ENCODE data around the gene CPD. TPM values are rescaled to one million over a fixed set of nuclear protein-coding genes. Genes with fewer than 3 reads are reported as not detected.

Gene CPD
- total and polyA plus RNA-seq, 4 donors: 19.1 to 139 (median 58.8) TPM

- 98% methylated on average over 1 of the region's 1 CpG for WGBS
Measured at GRCh38 chr17:30427611-30428010, 48.9 kb downstream of the CPD start.

GRCh38 chr17:30429155-30429554 lies 50.4 kb downstream of the CPD start:
- no peaks in the 10 kb centered on the region for H3K27me3 ChIP-seq (ENCODE audit: control insufficient read depth in 4 of 4, insufficient read depth in 4 of 4, low read length in 3 of 4)
- 96% methylated on average over 1 of the region's 1 CpG for WGBS
- no peaks in the 10 kb centered on the region for H3K4me1 ChIP-seq (ENCODE audit: control insufficient read depth in 4 of 4, insufficient read depth in 4 of 4, low read length in 3 of 4)
- H3K9me3 ChIP-seq (ENCODE audit: control insufficient read depth in 4 of 4, low read length in 3 of 4): no peaks in the 10 kb centered on the region
- no peak for DNase-seq (ENCODE audit: low spot score)
- H3K9ac ChIP-seq (ENCODE audit: low read depth in 1 of 2, low read length in 2 of 2): no peak overlapping the region
- no peak for TF ChIP-seq JUND (IDR thresholded peaks at IDR 0.05)
- no peak for TF ChIP-seq REST (IDR thresholded peaks at IDR 0.05)
- TF ChIP-seq RAD21 (IDR thresholded peaks at IDR 0.05): no peak
- TF ChIP-seq ZBTB33 (IDR thresholded peaks at IDR 0.05): no peak
- TF ChIP-seq NR2F2 (IDR thresholded peaks at IDR 0.05): no peak
- TF ChIP-seq FOXA2 (IDR thresholded peaks at IDR 0.05): no peak
- no peak for TF ChIP-seq GABPA (IDR thresholded peaks at IDR 0.05 in 1 of 2, conservative IDR thresholded peaks at IDR 0.05 in 1 of 2)
- peaks cover 2 to 15% (median 9%) of the 10 kb centered on the region in 4 donors for H3K36me3 ChIP-seq (ENCODE audit: control insufficient read depth in 4 of 4, insufficient read depth in 3 of 4, low read depth in 1 of 4, low read length in 3 of 4)
- H3K27ac ChIP-seq (ENCODE audit: low read depth in 1 of 2, low read length in 2 of 2): no peak overlapping the region
- H3K4me3 ChIP-seq (ENCODE audit: low read depth in 1 of 3, low read length in 3 of 3): no peak overlapping the region

More at GRCh38 chr17:30427611-30428010, 48.9 kb downstream of the CPD start:
- Histone ChIP-seq H3K4me1 (ENCODE audit: control insufficient read depth in 4 of 4, insufficient read depth in 4 of 4, low read length in 3 of 4) (no peaks in the 10 kb centered on the region), H3K9me3 (ENCODE audit: control insufficient read depth in 4 of 4, low read length in 3 of 4) (no peaks in the 10 kb centered on the region), H3K27me3 (ENCODE audit: control insufficient read depth in 4 of 4, insufficient read depth in 4 of 4, low read length in 3 of 4) (no peaks in the 10 kb centered on the region), H3K9ac (ENCODE audit: low read depth in 1 of 2, low read length in 2 of 2) (no peak overlapping the region), H3K36me3 (ENCODE audit: control insufficient read depth in 4 of 4, insufficient read depth in 3 of 4, low read depth in 1 of 4, low read length in 3 of 4) (peaks cover 2 to 20% (median 14%) of the 10 kb centered on the region in 4 donors), H3K27ac (ENCODE audit: low read depth in 1 of 2, low read length in 2 of 2) (no peak overlapping the region), H3K4me3 (ENCODE audit: low read depth in 1 of 3, low read length in 3 of 3) (no peak overlapping the region)
- DNase-seq (ENCODE audit: low spot score): no peak
- no peak for TF ChIP-seq YY1 (IDR thresholded peaks at IDR 0.05)
- no peak for TF ChIP-seq FOXA2 (IDR thresholded peaks at IDR 0.05)
- TF ChIP-seq FOXA1 (IDR thresholded peaks at IDR 0.05): no peak
- TF ChIP-seq ZBTB33 (IDR thresholded peaks at IDR 0.05): no peak
- TF ChIP-seq ATF3 (IDR thresholded peaks at IDR 0.05): no peak
- no peak for TF ChIP-seq REST (IDR thresholded peaks at IDR 0.05)
